Right renal pelvis (tissue), 4 donors: ENCODE data around the gene ZMAT5. TPM values are rescaled to one million over a fixed set of nuclear protein-coding genes. Genes with fewer than 3 reads are reported as not detected.

Experiments
- DNase-seq, 4 donors: peaks; one replicate each; pipeline ENCODE4 v3.0.0-alpha.2; 2013; ENCODE audit warnings: low read depth in 4 of 4, low spot score in 3 of 4, missing footprints in 1 of 4
- polyA plus RNA-seq, 4 donors: library from polyadenylated mRNA; unstranded; fragments of 120-200 nt; gene quantifications; one replicate each; pipeline ENCODE4 v1.2.1, GENCODE V29; 2013; ENCODE audit not compliant: insufficient read length in 4 of 4

The ZMAT5 gene
- polyA plus RNA-seq, 4 donors: 22.8 to 29.7 (median 24.7) TPM

GRCh38 chr22:29733362-29734201 lies 33.2 kb downstream of the ZMAT5 start:
- peak in 2 of 4 donors; percentile 42 to 44 for DNase-seq

DNA sequence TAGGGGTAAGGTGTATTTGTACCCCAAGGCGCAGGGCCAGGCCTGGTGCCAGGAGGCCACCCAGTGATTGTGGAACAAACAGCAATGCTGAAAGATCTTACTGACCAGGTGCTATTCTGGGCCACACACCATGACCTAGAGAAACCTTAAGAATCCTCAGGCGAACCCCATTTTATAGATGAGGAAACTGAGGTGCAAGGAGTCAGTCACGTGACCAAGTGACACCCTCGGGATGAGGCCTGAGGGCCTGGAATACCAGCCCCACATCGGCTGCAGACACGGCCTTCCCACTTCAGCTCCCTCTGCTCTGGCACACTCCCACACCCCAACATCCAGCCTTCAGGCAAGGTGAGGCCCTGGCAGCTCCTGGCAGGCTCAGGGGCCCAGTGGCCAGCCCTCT lies 33.9 kb downstream of the ZMAT5 start:
- DNase-seq: no peak

DNA sequence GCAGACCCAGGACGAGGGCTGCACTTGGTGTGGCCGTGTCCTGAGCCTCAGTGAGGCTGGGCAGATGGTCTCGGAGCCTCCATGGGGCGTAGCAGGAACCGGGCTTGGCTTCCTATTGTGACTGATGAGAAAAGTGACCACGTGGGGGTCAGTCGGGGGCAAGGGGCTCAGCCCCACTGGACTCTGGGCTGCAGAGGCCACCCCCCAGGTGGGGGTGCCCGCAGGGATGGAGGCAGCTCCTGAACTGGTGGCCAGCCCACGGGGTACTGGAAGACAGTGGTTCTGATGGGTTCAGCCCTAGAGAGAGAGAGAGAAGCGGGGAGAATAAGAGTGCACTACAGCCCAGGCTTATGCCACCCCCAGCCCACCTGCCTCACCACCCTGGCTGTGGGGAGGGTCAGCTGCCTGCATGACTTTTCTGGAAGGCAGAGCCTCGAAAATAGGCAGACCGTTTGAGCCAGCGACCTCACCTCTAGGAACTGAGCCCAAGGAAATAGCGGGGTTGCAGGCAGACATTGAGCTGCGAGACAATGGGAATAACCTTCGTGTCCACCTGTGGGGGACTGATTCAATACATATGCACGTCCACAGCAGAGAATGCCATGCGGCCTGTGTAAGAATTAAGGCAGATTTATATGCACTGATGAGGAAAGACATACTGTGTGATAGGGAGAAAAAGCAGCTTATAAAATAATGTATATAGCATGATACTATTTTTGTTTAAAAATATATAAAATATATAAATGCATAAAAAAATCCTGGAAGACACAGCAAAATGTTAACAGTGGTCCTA lies 35.6 kb downstream of the ZMAT5 start:
- DNase-seq: no peak

GRCh38 chr22:29729161-29729560 lies 37.6 kb downstream of the ZMAT5 start:
- DNase-seq: no peak

GRCh38 chr22:29727131-29727523 lies 39.7 kb downstream of the ZMAT5 start:
- DNase-seq: peak in 1 of 4 donors; percentile 23

GRCh38 chr22:29726512-29727130 lies 40.2 kb downstream of the ZMAT5 start:
- DNase-seq: no peak

GRCh38 chr22:29726106-29726505 lies 40.7 kb downstream of the ZMAT5 start:
- DNase-seq: no peak

GRCh38 chr22:29724843-29725242 lies 42.0 kb downstream of the ZMAT5 start:
- DNase-seq: no peak

DNA sequence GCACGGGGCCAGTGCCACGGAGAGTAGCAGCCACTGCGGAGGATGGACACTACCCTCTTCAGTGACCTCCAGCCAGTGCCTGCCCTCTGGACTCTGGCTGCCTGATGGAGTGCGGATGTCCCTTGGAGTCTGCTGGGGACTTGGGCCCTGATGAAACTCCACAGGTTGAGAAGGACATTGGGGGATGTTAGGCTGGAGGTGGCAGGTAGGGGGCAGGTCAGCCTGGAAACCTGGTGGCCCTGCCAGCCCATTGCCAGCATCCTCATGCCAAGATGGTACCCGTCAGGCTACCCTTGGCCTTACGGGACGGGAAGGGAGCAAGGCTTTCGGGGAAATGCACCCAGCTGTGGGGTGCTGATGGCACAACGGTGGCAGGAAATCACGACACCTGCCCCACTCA lies 43.0 kb downstream of the ZMAT5 start:
- no peak for DNase-seq

- no peak for DNase-seq
Measured at GRCh38 chr22:29722587-29722986, 44.2 kb downstream of the ZMAT5 start.

GRCh38 chr22:29722151-29722550 lies 44.7 kb downstream of the ZMAT5 start:
- DNase-seq: no peak

DNA sequence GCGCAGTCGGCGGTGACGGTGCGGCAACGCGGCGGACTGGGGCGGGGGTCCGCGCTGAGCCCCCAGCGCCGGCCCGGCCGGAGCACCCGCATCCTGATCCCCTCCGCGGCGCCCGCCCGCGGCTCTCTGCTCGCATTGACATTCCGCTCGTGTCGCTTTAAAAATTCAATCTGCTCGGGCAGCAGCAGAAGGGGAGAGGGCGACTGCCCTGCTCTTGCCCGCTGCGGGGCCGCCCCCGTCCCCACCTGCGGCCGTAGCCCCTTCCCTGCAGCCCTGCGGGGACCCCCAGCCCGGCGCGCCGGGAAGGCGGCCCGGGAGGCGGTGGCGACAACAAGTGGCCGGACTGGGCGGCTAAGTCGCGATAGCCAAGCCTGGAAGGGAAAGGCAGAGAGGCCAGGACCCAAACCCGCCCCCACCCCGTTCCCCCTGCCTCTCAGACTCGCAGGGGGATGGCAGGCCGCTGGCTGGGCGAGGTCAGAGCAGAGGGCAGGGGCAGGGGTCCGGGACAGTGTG lies 45.9 kb downstream of the ZMAT5 start:
- no peak for DNase-seq

- no peak for DNase-seq
Measured at GRCh38 chr22:29719899-29720645, 46.7 kb downstream of the ZMAT5 start, which contains the start of gene CABP7. TSS of gene CABP7 (plus strand) at chr22:29720003. CDS start at chr22:29720425, 422 bp downstream.

GRCh38 chr22:29718949-29719898 lies 47.6 kb downstream of the ZMAT5 start:
- DNase-seq: no peak

DNA sequence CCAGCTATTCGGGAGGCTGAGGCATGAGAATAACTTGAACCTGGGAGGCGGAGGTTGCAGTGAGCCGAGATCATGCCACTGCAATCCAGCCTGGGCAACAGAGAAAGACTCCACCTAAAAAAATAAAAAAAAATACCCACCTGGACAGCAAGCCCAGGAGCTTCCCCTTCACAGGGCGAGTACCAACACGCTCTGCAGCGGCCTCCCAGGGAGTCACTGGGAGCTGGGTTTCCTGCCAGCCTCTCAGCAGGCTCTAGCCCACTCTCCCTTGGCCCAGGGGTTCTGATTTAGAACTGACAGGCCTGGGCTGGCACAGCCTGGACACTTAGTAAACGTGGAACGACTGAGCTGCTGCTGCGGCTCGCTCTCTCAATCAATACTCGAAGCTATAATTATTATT lies 49.0 kb downstream of the ZMAT5 start:
- no peak for DNase-seq

- peak; percentile 71 to 79 (median 76) for DNase-seq
Measured at GRCh38 chr22:29716814-29717545, 49.8 kb downstream of the ZMAT5 start.

DNA sequence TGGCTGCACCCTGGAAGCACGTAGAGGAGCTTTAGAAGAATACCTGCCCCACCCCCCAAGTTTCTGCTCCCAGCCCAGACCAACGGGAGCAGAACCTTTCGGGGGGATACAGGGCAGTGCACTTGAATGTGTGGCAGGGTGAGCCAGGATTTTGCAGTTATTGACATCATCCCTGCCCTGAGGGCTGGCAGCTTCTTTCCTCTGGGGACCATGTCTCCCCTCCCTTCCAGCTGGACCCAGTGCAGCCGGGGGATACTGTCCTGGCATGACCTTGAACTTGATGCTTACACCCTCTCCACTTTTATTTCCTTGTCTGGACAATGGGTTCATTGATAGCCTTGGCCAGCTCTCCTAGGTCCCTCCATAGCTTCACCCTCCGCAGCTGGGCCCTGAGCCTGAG lies 51.1 kb downstream of the ZMAT5 start:
- no peak for DNase-seq

GRCh38 chr22:29715240-29715639 lies 51.6 kb downstream of the ZMAT5 start:
- no peak for DNase-seq
